Measurements from ENCODE around the gene ARID1B. TPM values are rescaled to one million over a fixed set of nuclear protein-coding genes. Genes with fewer than 3 reads are reported as not detected.

The ARID1B gene
- total and polyA plus RNA-seq, 2 of the 4 experiments (the other 2 are of a cell fraction) = 14.5 to 20.1 TPM

DNA sequence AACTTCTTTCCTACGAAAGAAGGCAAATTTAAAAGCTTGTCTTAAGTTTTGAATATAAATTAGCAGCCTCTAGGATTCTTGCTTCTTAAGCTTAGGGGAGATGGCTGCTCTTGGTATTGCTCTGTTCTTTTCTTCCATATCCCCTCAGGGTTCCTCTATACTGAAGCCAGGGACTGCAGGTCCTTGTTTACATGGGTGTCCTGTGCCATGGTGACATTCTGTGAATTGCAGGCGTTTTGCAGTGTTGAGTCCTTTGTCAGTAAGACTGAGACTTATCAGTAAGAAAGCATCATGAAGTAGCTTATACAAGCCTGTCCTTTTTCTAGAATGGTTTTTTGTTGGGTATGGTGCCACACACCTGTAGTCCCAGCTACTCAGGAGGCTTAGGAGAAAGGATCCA is 147.8 kb downstream of the ARID1B start:
- no CpG with 5 or more reads among the region's 2 CpGs for WGBS, 2 experiments (ENCODE audit: extremely low coverage in 2 of 2, insufficient read length in 1 of 2)
- no peak for ATAC-seq (ENCODE audit: low read depth)
- no peak overlapping the region for H4K5ac ChIP-seq (ENCODE audit: low read depth, low read length)
- intact Hi-C loops (cut with micrococcal nuclease) = no loop called here
- no peak overlapping the region for H2BK15ac ChIP-seq (ENCODE audit: low read depth, low read length)
- peaks cover 3% of the 10 kb centered on the region for H3K4me1 ChIP-seq (ENCODE audit: control insufficient read depth, insufficient read depth, low read length)
- H4K91ac ChIP-seq (ENCODE audit: insufficient read depth, low read depth, low read length) = no peak overlapping the region
- in situ Hi-C loops (cut with MboI; ENCODE audit: low sequenced_read_pairs) = no loop called here
- CTCF ChIA-PET = interaction anchor here (0.7 to 1.7 kb wide), 3 partner anchors 13 to 31 kb away, joined by 3 read pairs; no protein-coding TSS in a partner anchor
- H3K9me1 ChIP-seq (ENCODE audit: insufficient read depth, low read length) = peaks cover 7% of the 10 kb centered on the region; the same call in 1 of the 2 replicates
- H3K18ac ChIP-seq (ENCODE audit: low read depth, low read length) = no peak overlapping the region
- no peaks in the 10 kb centered on the region for H3K27me3 ChIP-seq (ENCODE audit: control insufficient read depth, insufficient read depth, low read length)
- no peak overlapping the region for H2AK5ac ChIP-seq (ENCODE audit: low read depth, low read length)
- POLR2A ChIA-PET (ENCODE audit: unreplicated experiment) = interaction anchor here (0.6 kb wide), 1 partner anchor 14 kb away, joined by 6 read pairs; no protein-coding TSS in a partner anchor
- H3K23ac ChIP-seq (ENCODE audit: low read depth, low read length) = no peak overlapping the region
- H2BK120ac ChIP-seq (ENCODE audit: low read depth, low read length) = no peak overlapping the region
- no peak overlapping the region for H3K9ac ChIP-seq (ENCODE audit: low read depth, low read length)
- no peak overlapping the region for H3K4me2 ChIP-seq (ENCODE audit: low read depth, low read length)
- H3K27ac ChIP-seq (ENCODE audit: insufficient read depth, low read length) = no peak overlapping the region
- H2AFZ ChIP-seq (replicated peaks; ENCODE audit: low read length, poor library complexity) = no peak overlapping the region
- H4K8ac ChIP-seq (ENCODE audit: low read depth in 2 of 2, low read length in 2 of 2) = no peak overlapping the region
- TF ChIP-seq MAZ (IDR thresholded peaks at IDR 0.05; ENCODE audit: borderline replicate concordance, low read depth, low read length) = no peak
- no peak for TF ChIP-seq FOS (IDR thresholded peaks at IDR 0.05; ENCODE audit: low read depth, low read length)
- H2BK20ac ChIP-seq (ENCODE audit: low read depth, low read length) = no peak overlapping the region
- no peaks in the 10 kb centered on the region for H3K9me3 ChIP-seq (ENCODE audit: control insufficient read depth, insufficient read depth, low read length)
- no peak for DNase-seq
- dilution Hi-C loops (cut with HindIII; ENCODE audit: low sequenced_read_pairs, unreplicated experiment) = no loop called here
- no peak overlapping the region for H2AK9ac ChIP-seq (replicated peaks; ENCODE audit: low read depth, low read length, poor library complexity)
- no peak overlapping the region for H3K4me3 ChIP-seq (ENCODE audit: insufficient read depth, low read depth, low read length)
- no TSS peak for BruUV-seq (replicated peaks)
- H3K36me3 ChIP-seq (ENCODE audit: control insufficient read depth, insufficient read depth, low read length) = no peaks in the 10 kb centered on the region
- H3K4ac ChIP-seq (ENCODE audit: low read depth, low read length) = no peak overlapping the region
- H3K56ac ChIP-seq (ENCODE audit: extremely low read depth, insufficient read depth, low read length) = no peak overlapping the region
- peaks cover 50 to 66% of the 10 kb centered on the region in 2 experiments for H3K79me1 ChIP-seq (ENCODE audit: low read depth in 1 of 2, low read length in 2 of 2)
- H3K14ac ChIP-seq (replicated peaks; ENCODE audit: low read depth, low read length) = no peak overlapping the region
- H4K20me1 ChIP-seq (ENCODE audit: insufficient read depth, low read length) = peaks cover 22% of the 10 kb centered on the region
- H2BK5ac ChIP-seq (ENCODE audit: low read depth, low read length, poor library complexity, severe bottlenecking) = no peak overlapping the region

Measured in IMR-90 (cell line).